Measurements from ENCODE around the gene CCT8. TPM values are rescaled to one million over a fixed set of nuclear protein-coding genes. Genes with fewer than 3 reads are reported as not detected.
"Not testable (repeated sequence)": the region's sequence is repeated elsewhere in the genome, so short reads cannot be mapped to it uniquely, and the experiment has no call there.

Gene CCT8
- total RNA-seq, 1 experiment from 2014 or later, result 234 TPM

DNA sequence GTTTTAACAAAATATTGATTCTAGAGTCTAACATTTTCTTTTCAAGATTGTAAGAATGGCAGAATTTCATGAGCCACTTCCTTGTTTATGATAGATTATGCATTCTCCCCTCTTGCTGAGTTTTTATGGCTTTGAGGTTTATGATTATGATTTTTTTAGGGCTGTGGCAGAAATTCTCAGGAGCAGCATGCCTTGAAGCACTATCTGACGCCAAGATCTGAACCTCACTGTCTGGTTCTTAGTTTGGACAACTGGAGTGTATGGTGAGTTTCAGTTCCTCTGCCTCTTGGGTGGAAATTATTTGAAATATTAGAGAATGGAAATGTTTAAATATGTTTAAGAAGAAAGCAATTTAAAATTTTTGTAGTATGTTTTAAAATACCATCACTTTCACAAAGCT is 38.8 kb downstream of the CCT8 start:
- DNase-seq (ENCODE audit: low read depth, low spot score), result no peak
- in situ Hi-C loops (cut with HindIII; ENCODE audit: low pct_unique_long_range_greater_than_20kb, low sequenced_read_pairs), result no loop called here

DNA sequence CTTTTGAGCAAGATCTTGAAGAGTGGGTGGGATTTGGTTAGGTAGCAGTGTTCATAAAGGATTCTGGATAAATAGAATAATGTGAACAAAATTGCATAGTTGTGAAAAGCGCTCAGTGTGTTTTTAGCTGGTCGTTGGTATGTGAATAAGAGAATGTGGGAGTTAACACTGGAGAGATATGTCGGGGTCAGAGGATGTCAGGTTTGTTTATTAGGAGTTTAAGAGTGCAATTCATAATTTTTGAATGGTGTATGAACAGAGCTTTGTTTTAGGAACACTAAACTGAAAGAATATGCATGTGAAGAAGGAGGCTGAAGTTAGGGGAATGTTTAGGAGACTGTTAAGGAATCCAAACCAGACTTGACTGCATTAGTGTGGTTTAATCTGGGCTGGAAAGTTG is 39.6 kb downstream of the CCT8 start:
- DNase-seq (ENCODE audit: low read depth, low spot score), result no peak
- in situ Hi-C loops (cut with HindIII; ENCODE audit: low pct_unique_long_range_greater_than_20kb, low sequenced_read_pairs), result no loop called here

DNA sequence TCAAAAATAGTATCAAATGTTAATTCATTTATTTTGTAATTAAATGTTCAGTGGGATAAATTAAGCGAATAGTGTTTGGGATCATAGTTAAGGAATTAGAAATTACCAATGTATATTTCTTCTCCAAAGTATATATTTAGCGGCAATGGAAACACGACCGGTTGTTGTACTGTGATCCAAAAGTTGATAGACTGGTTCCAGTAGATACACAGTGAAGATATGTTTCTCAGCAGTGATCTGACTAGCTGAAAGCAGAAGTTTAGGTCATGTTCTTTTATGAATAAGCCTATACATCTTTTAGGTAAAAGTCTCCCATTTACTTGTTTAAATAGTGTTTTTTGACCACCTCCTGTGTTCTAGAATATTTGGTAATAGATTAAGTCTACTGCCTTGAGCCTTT is 40.1 kb downstream of the CCT8 start:
- DNase-seq (ENCODE audit: low read depth, low spot score), result no peak
- in situ Hi-C loops (cut with HindIII; ENCODE audit: low pct_unique_long_range_greater_than_20kb, low sequenced_read_pairs), result no loop called here

GRCh38 chr21:29030909-29031308 is 42.5 kb downstream of the CCT8 start:
- no peak for DNase-seq (ENCODE audit: low read depth, low spot score)
- in situ Hi-C loops (cut with HindIII; ENCODE audit: low pct_unique_long_range_greater_than_20kb, low sequenced_read_pairs), result no loop called here

DNA sequence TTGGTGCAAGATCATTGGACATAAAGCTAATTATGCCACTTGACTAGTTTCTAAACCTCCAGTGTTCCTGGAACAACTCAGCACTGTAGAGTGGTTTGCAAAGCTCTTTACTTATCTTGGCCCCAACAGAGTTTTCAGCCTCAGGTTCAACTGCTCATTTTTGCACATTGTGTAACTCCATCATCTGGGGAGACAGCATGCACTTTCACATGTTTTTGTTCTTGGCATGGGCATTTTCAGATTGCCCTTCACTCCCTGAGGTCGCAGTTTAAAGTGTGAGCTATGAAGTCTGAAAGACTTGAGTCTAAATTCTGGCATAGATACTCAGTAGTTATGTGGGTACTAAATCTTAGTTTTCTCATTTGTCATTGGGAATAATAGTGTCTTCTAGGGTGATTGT is 43.9 kb downstream of the CCT8 start:
- in situ Hi-C loops (cut with HindIII; ENCODE audit: low pct_unique_long_range_greater_than_20kb, low sequenced_read_pairs), result no loop called here
- no peak for DNase-seq (ENCODE audit: low read depth, low spot score)

DNA sequence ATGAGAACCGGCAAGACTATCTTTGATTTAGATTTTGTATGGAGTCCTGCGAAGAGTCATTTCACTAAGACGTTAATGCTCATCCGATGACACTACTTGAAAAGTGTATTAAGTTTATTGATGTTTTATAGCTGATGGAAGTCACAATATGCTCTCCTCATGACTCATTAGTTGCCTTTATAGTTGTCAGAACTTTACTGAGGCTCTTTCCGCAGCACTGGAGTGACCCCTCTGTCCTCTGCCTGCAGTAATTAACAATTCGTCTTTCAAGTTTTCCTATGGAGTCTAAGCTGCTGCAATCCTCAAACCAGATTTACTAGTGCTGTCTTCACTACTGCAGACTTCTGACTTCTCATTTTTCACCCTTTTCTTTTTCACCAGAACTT is 48.1 kb downstream of the CCT8 start:
- in situ Hi-C loops (cut with HindIII; ENCODE audit: low pct_unique_long_range_greater_than_20kb, low sequenced_read_pairs), result no loop called here
- no peak for DNase-seq (ENCODE audit: low read depth, low spot score)

DNA sequence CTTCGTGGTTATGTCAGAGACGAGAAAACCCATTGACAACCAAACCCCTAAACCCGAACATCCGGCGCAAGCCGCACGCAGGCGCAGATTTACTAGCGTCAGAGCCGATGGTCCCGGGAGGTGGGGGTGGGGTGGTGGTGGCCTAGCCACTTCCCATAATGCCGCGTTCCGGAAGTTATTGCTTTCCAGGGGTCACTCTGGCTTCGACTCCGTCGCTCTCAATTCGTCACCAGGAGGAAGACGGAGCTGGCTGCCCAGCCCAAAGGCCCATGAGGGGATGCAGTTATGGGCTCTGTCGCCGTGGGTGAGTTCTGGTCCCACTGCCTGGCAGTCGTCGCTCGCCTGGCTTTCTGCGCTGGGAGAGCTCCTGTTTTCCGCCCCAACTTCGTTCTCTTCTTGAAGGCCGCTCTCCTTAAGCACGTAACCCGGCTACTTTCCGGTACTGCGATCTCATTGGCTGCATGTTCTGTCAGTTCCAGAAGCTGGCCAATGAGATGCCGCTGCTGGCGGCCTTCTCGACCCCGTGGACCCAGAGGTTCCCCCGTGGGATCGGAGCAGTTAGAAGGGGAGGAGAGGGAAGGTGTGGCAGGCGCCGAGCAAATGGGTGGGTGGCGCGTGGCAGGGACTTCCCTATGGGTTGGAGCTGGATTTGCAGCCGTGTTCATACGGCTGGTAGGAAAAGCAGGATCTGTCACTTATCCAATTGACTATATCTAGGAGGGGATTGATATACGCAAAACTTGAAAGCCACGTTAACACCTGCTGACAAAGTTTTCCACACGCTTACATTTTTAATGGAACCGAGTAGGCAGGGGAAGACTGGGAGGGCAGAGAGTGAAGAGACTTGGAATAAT is 48.7 kb downstream of the CCT8 start, which contains the start of gene USP16:
TSS of gene USP16 (plus strand) at position 195 of the 854 bp plus-strand sequence. CDS start 3,246 bp downstream, outside the sequence.
- peak; percentile 97 for DNase-seq (ENCODE audit: low read depth, low spot score)
- in situ Hi-C loops (cut with HindIII; ENCODE audit: low pct_unique_long_range_greater_than_20kb, low sequenced_read_pairs), result no loop called here

- DNase-seq (ENCODE audit: low read depth, low spot score), result no peak
- in situ Hi-C loops (cut with HindIII; ENCODE audit: low pct_unique_long_range_greater_than_20kb, low sequenced_read_pairs), result no loop called here
These were observed 51.3 kb downstream of the CCT8 start for GRCh38 chr21:29022166-29022565.

- no peak for DNase-seq (ENCODE audit: low read depth, low spot score)
- in situ Hi-C loops (cut with HindIII; ENCODE audit: low pct_unique_long_range_greater_than_20kb, low sequenced_read_pairs), result no loop called here
These were observed 54.9 kb downstream of the CCT8 start for GRCh38 chr21:29018540-29018939.

- in situ Hi-C loops (cut with HindIII; ENCODE audit: low pct_unique_long_range_greater_than_20kb, low sequenced_read_pairs), result no loop called here
- no peak for DNase-seq (ENCODE audit: low read depth, low spot score)
These were observed 55.7 kb downstream of the CCT8 start for GRCh38 chr21:29017639-29018237.

DNA sequence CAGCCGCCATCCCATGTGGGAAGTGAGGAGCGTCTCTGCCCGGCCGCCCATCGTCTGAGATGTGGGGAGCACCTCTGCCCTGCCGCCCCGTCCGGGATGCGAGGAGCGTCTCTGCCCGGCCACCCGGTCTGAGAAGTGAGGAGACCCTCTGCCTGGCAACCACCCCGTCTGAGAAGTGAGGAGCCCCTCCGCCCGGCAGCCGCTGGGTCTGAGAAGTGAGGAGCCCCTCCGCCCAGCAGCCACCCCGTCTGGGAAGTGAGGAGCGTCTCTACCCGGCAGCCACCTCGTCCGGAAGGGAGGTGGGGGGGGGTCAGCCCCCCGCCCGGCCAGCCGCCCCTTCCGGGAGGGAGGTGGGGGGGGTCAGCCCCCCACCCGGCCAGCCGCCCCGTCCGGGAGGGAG is 62.2 kb downstream of the CCT8 start:
- in situ Hi-C loops (cut with HindIII; ENCODE audit: low pct_unique_long_range_greater_than_20kb, low sequenced_read_pairs); DNase-seq (ENCODE audit: low read depth, low spot score): not testable (repeated sequence)

GRCh38 chr21:29008367-29008766 is 65.1 kb downstream of the CCT8 start:
- in situ Hi-C loops (cut with HindIII; ENCODE audit: low pct_unique_long_range_greater_than_20kb, low sequenced_read_pairs), result no loop called here
- no peak for DNase-seq (ENCODE audit: low read depth, low spot score)

DNA sequence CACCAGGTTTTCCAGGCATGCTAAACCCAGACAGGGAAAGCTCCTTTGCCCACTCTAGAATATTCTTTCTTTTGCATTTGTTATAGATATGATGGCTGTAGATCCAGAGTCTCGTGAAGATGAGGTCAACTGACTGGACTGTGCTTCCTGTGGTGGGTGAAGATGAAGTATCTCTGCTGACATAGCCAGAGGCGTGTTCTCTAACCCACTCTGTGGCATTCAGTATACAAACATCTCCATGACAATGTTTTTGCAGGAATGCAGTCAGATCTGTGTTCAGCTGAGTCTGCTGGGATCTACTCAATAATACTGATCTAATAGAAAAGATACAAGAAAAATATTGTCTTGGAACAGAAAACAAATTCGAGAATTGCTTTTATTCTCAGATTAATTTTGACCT is 65.6 kb downstream of the CCT8 start:
- in situ Hi-C loops (cut with HindIII; ENCODE audit: low pct_unique_long_range_greater_than_20kb, low sequenced_read_pairs), result no loop called here
- no peak for DNase-seq (ENCODE audit: low read depth, low spot score)

GRCh38 chr21:29007135-29007534 is 66.3 kb downstream of the CCT8 start:
- no peak for DNase-seq (ENCODE audit: low read depth, low spot score)
- in situ Hi-C loops (cut with HindIII; ENCODE audit: low pct_unique_long_range_greater_than_20kb, low sequenced_read_pairs), result no loop called here

Other genes starting within 250 kb of the CCT8 start
- 19.5 and 22.5 TPM in 2 replicates for gene LTN1, start 80.8 kb downstream of the CCT8 start, total RNA-seq (2014; rRNA removed; shearing (Covaris generic))
- 20.8 and 25.2 TPM in 2 replicates for gene RWDD2B, start 54.3 kb downstream of the CCT8 start, total RNA-seq (2014; rRNA removed; shearing (Covaris generic))
- 41.8 and 45.2 TPM in 2 replicates for gene USP16, start 49.0 kb downstream of the CCT8 start, total RNA-seq (2014; rRNA removed; shearing (Covaris generic))
- gene MAP3K7CL, start 57.0 kb upstream of the CCT8 start, total RNA-seq (2014; rRNA removed; shearing (Covaris generic)), result not detected in 2 replicates
- 26.7 and 28.6 TPM in 2 replicates for gene BACH1, start 225.3 kb upstream of the CCT8 start, total RNA-seq (2014; rRNA removed; shearing (Covaris generic))